Loucy (cell line): ENCODE data around the gene ACLY.

Source experiments
- H2AFZ ChIP-seq: fragments of 200-600 bp; sonication (generic); 2 replicates; pipeline ENCODE4 v1.6.0; 2016; ENCODE audit warnings: antibody characterized with exemption, mild to moderate bottlenecking, low read length, moderate library complexity
- H3F3A ChIP-seq: fragments of 200-600 bp; 2 replicates; pipeline ENCODE4 v1.6.0; 2016; ENCODE audit warnings: antibody characterized with exemption, low read depth, mild to moderate bottlenecking
- H3K27me3 ChIP-seq: fragments of 200-600 bp; sonication (generic); 2 replicates; pipeline ENCODE4 v1.6.1; 2014; ENCODE audit warnings: low read length, mild to moderate bottlenecking; ENCODE audit not compliant: insufficient read depth, poor library complexity, severe bottlenecking
- H3K36me3 ChIP-seq: fragments of 200-600 bp; sonication (generic); 2 replicates; pipeline ENCODE4 v1.6.1; 2016; ENCODE audit warnings: low read length; ENCODE audit not compliant: insufficient read depth
- H3K4me1 ChIP-seq: fragments of 200-600 bp; sonication (generic); 2 replicates; pipeline ENCODE4 v1.5.1; 2014; ENCODE audit warnings: low read length, mild to moderate bottlenecking; ENCODE audit not compliant: insufficient read depth, poor library complexity, severe bottlenecking
- H3K4me2 ChIP-seq: fragments of 200-600 bp; sonication (generic); 2 replicates; pipeline ENCODE4 v1.6.0; 2014; ENCODE audit warnings: antibody characterized with exemption, low read length, low read depth, mild to moderate bottlenecking; ENCODE audit not compliant: poor library complexity, severe bottlenecking
- H3K4me3 ChIP-seq: fragments of 200-600 bp; sonication (generic); 2 replicates; pipeline ENCODE4 v1.5.1; 2014; ENCODE audit warnings: low read length, mild to moderate bottlenecking, mixed read lengths; ENCODE audit not compliant: poor library complexity, severe bottlenecking
- H3K79me2 ChIP-seq: fragments of 200-600 bp; sonication (generic); 2 replicates; pipeline ENCODE4 v1.6.1; 2014; ENCODE audit warnings: low read length; ENCODE audit not compliant: insufficient read depth
- H3K9ac ChIP-seq: fragments of 200-600 bp; sonication (generic); 2 replicates; pipeline ENCODE4 v1.6.0; 2014; ENCODE audit warnings: mild to moderate bottlenecking, low read depth, low read length, moderate library complexity; ENCODE audit not compliant: poor library complexity, severe bottlenecking
- H3K9me2 ChIP-seq: fragments of 200-600 bp; sonication (generic); replicated peaks from 2 replicates; pipeline ENCODE4 v1.6.1; 2016; ENCODE audit warnings: low read depth, low read length, mixed read lengths
- H3K9me3 ChIP-seq: fragments of 200-600 bp; sonication (generic); 2 replicates; pipeline ENCODE4 v1.6.1; 2014; ENCODE audit warnings: mild to moderate bottlenecking, antibody characterized with exemption, low read length, low read depth; ENCODE audit not compliant: insufficient read depth
- H4K20me1 ChIP-seq: fragments of 200-600 bp; sonication (generic); 2 replicates; pipeline ENCODE4 v1.6.0; 2014; ENCODE audit warnings: antibody characterized with exemption, low read length, mild to moderate bottlenecking; ENCODE audit not compliant: insufficient read depth, poor library complexity, severe bottlenecking
- EZH2phosphoT487 ChIP-seq: fragments of 200-600 bp; IDR thresholded peaks from 2 replicates; pipeline ENCODE4 v1.6.1; 2018; ENCODE audit warnings: antibody characterized with exemption, mild to moderate bottlenecking, moderate library complexity, borderline replicate concordance
- TF ChIP-seq, protein P1 (sequence below): fragments of 200-600 bp; sonication (generic); conservative IDR thresholded peaks from 2 replicates; pipeline ENCODE4 v1.5.1; 2014; ENCODE audit warnings: mild to moderate bottlenecking, antibody characterized with exemption, low read length

The ACLY gene

DNA sequence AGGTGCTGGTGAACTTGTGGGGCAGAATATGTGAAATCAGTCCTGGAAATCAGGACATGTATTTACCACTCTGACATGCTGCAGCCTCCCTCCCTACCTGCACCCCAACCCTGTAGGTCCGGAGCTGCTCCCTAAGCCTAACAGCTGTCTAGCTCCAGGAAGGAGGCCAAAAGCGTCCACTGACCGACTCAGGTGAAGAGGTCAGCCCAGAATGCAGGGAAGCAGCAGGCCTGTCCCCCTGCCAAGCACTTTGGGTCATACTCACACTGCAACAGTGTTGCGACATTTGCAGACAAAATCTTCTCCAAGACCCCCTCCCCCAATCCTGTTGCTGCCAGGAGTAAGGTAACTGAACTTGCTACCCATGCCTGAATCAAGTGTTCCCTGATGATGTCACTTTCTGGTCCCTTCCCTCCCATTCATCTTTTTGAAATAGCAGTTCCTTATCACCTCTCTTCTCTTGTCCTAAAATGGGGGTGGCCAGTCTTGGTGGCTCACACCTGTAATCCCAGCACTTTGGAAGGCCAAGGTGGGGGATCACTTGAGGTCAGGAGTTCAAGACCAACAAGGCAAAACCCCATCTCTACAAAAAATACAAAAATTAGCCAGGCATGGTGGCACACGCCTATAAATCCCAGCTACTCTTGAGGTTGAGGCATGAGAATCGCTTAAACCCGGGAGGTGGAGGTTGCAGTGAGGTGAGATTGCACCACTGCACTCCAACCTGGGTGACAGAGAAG, 1.3 kb upstream of the ACLY start:
- H3K4me3 ChIP-seq, result no peak overlapping the region
- H3K4me2 ChIP-seq, result peak overlapping the region; percentile 71
- no peaks in the 10 kb centered on the region for H3K9me3 ChIP-seq
- peaks cover 38% of the 10 kb centered on the region for H3K79me2 ChIP-seq
- TF ChIP-seq, protein P1, sequence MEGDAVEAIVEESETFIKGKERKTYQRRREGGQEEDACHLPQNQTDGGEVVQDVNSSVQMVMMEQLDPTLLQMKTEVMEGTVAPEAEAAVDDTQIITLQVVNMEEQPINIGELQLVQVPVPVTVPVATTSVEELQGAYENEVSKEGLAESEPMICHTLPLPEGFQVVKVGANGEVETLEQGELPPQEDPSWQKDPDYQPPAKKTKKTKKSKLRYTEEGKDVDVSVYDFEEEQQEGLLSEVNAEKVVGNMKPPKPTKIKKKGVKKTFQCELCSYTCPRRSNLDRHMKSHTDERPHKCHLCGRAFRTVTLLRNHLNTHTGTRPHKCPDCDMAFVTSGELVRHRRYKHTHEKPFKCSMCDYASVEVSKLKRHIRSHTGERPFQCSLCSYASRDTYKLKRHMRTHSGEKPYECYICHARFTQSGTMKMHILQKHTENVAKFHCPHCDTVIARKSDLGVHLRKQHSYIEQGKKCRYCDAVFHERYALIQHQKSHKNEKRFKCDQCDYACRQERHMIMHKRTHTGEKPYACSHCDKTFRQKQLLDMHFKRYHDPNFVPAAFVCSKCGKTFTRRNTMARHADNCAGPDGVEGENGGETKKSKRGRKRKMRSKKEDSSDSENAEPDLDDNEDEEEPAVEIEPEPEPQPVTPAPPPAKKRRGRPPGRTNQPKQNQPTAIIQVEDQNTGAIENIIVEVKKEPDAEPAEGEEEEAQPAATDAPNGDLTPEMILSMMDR, result no peak
- TF ChIP-seq EZH2phosphoT487, result no peak
- no peaks in the 10 kb centered on the region for H3K9me2 ChIP-seq
- peaks cover 6% of the 10 kb centered on the region for H3K27me3 ChIP-seq
- H2AFZ ChIP-seq, result no peak overlapping the region
- no peaks in the 10 kb centered on the region for H3K36me3 ChIP-seq
- peak overlapping the region; percentile 95 for H3K9ac ChIP-seq
- H4K20me1 ChIP-seq, result peaks cover 35% of the 10 kb centered on the region
- H3F3A ChIP-seq, result no peaks in the 10 kb centered on the region
- peaks cover 28% of the 10 kb centered on the region for H3K4me1 ChIP-seq

GRCh38 chr17:41919165-41919817, 540 bp upstream of the ACLY start:
- Histone ChIP-seq H3K4me1 (peaks cover 35% of the 10 kb centered on the region), H3K9me2 (no peaks in the 10 kb centered on the region), H3F3A (no peaks in the 10 kb centered on the region), H2AFZ (peak overlapping the region; percentile 84; the same call in 1 of the 2 replicates), H3K79me2 (peaks cover 45% of the 10 kb centered on the region), H3K27me3 (peaks cover 6% of the 10 kb centered on the region), H3K4me2 (peak overlapping the region; percentile 71), H3K4me3 (peak overlapping the region; percentile 86), H4K20me1 (peaks cover 42% of the 10 kb centered on the region), H3K9me3 (no peaks in the 10 kb centered on the region), H3K9ac (peak overlapping the region; percentile 95), H3K36me3 (no peaks in the 10 kb centered on the region; the same call in 1 of the 2 replicates)
- TF ChIP-seq, protein P1, result no peak
- TF ChIP-seq EZH2phosphoT487, result no peak

GRCh38 chr17:41917679-41918313, 955 bp downstream of the ACLY start:
- H3K4me3 ChIP-seq, result peak overlapping the region; percentile 86
- H3K9me2 ChIP-seq, result no peaks in the 10 kb centered on the region
- peaks cover 6% of the 10 kb centered on the region for H3K27me3 ChIP-seq
- peaks cover 13% of the 10 kb centered on the region; the same call in 1 of the 2 replicates for H3K36me3 ChIP-seq
- H3F3A ChIP-seq, result no peaks in the 10 kb centered on the region
- peaks cover 57% of the 10 kb centered on the region for H4K20me1 ChIP-seq
- H3K9ac ChIP-seq, result peak overlapping the region; percentile 95
- peak overlapping the region; percentile 98 for H3K4me2 ChIP-seq
- no peak for TF ChIP-seq EZH2phosphoT487
- TF ChIP-seq, protein P1, result 0 out of 2 replicates have a peak, but pooled peaks have one; percentile 15
- no peaks in the 10 kb centered on the region for H3K9me3 ChIP-seq
- H2AFZ ChIP-seq, result peak overlapping the region; percentile 91
- H3K79me2 ChIP-seq, result peaks cover 60% of the 10 kb centered on the region
- H3K4me1 ChIP-seq, result peaks cover 47% of the 10 kb centered on the region
